ENCODE measurements around the gene RASAL2.

DNA sequence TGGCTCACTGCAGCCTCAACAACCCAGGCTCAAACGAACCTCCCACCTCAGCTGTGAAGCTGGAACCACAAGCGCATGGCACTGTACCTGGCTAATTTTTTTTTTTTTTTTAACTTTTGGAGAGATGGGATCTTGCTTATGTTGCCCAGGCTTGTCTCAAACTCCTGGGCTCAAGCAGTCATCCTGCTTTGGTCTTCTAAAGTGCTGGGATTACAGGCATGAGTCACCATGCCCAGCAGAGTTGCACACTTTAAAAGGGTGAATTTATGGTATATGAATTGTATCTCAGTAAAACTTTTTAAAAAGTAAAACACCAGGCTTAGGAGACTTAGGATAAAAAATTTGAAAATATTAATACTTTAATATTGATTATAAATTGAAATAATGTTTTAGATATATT lies 303.8 kb downstream of the RASAL2 start:
- no peak for TF ChIP-seq EZH2 (IDR thresholded peaks at IDR 0.05; ENCODE audit: borderline replicate concordance, low read depth, low read length)
- TF ChIP-seq, protein P1, sequence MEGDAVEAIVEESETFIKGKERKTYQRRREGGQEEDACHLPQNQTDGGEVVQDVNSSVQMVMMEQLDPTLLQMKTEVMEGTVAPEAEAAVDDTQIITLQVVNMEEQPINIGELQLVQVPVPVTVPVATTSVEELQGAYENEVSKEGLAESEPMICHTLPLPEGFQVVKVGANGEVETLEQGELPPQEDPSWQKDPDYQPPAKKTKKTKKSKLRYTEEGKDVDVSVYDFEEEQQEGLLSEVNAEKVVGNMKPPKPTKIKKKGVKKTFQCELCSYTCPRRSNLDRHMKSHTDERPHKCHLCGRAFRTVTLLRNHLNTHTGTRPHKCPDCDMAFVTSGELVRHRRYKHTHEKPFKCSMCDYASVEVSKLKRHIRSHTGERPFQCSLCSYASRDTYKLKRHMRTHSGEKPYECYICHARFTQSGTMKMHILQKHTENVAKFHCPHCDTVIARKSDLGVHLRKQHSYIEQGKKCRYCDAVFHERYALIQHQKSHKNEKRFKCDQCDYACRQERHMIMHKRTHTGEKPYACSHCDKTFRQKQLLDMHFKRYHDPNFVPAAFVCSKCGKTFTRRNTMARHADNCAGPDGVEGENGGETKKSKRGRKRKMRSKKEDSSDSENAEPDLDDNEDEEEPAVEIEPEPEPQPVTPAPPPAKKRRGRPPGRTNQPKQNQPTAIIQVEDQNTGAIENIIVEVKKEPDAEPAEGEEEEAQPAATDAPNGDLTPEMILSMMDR (IDR thresholded peaks at IDR 0.05 in 2 of 3, conservative IDR thresholded peaks at IDR 0.05 in 1 of 3; ENCODE audit: insufficient read depth in 2 of 3, low read depth in 1 of 3, low read length in 3 of 3), result no peak

Data from K562 (cell line).